ENCODE data around the gene FLT4.

DNA sequence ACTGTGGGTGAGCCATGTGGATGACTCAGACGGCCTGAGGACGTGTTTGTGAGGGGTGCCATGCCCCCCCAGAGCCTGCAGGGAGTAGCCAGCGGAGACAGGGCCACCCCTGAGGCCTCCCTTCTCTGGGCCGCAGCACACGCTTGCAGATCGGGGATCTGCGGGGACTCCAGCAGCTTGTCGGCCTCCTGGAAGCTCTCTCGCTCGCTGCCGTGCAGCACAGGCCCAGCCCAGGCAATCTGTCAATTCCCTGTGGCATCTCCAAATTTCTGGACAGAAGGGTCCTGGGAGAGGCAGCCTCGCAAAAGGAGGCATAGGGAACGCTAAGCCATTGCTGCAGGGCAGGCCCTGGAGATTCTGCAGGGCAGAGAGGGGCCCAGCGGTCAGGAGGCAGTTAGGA lies 21.2 kb downstream of the FLT4 start:
- no peak for TF ChIP-seq CTCF (IDR thresholded peaks at IDR 0.05)
- TF ChIP-seq POLR2AphosphoS5 (IDR thresholded peaks at IDR 0.05; ENCODE audit: low read depth, low read length): no peak
